ENCODE results near the gene MAGEF1. TPM values are rescaled to one million over a fixed set of nuclear protein-coding genes. Genes with fewer than 3 reads are reported as not detected.

Gene MAGEF1
- total RNA-seq, 6 experiments from 2014 or later: 22.8 to 31.4 (median 23.4) TPM

- H3K4me3 Mint-ChIP-seq: no peak overlapping the region; the same call in 1 of the 2 replicates
- H3K9me3 Mint-ChIP-seq: no peaks in the 10 kb centered on the region
- peaks cover 6% of the 10 kb centered on the region for H3K27me3 Mint-ChIP-seq (ENCODE audit: insufficient read depth)
- DNase-seq: no peak
- H3K27ac Mint-ChIP-seq: no peak overlapping the region
- no peak for TF ChIP-seq CTCF (IDR thresholded peaks at IDR 0.05)
- H3K36me3 Mint-ChIP-seq (ENCODE audit: low read depth): no peaks in the 10 kb centered on the region
- H3K4me1 Mint-ChIP-seq (ENCODE audit: low read depth): peaks cover 38% of the 10 kb centered on the region
Measured at GRCh38 chr3:184663356-184663755, 48.5 kb downstream of the MAGEF1 start.

- no peak overlapping the region for H3K27ac Mint-ChIP-seq
- no peaks in the 10 kb centered on the region for H3K36me3 Mint-ChIP-seq (ENCODE audit: low read depth)
- peak; percentile 58 for DNase-seq
- peaks cover 44% of the 10 kb centered on the region for H3K4me1 Mint-ChIP-seq (ENCODE audit: low read depth)
- TF ChIP-seq CTCF (IDR thresholded peaks at IDR 0.05): no peak
- H3K27me3 Mint-ChIP-seq (ENCODE audit: insufficient read depth): peaks cover 10% of the 10 kb centered on the region
- no peaks in the 10 kb centered on the region for H3K9me3 Mint-ChIP-seq
- H3K4me3 Mint-ChIP-seq: no peak overlapping the region
Measured at GRCh38 chr3:184662187-184662586, 49.7 kb downstream of the MAGEF1 start.

- Mint-ChIP-seq H3K9me3 (no peaks in the 10 kb centered on the region), H3K27ac (no peak overlapping the region), H3K36me3 (ENCODE audit: low read depth) (no peaks in the 10 kb centered on the region), H3K4me1 (ENCODE audit: low read depth) (peaks cover 47% of the 10 kb centered on the region), H3K27me3 (ENCODE audit: insufficient read depth) (peaks cover 8% of the 10 kb centered on the region), H3K4me3 (no peak overlapping the region)
- no peak for TF ChIP-seq CTCF (IDR thresholded peaks at IDR 0.05)
- no peak for DNase-seq
Measured at GRCh38 chr3:184660931-184661330, 50.9 kb downstream of the MAGEF1 start.

Other genes starting within 250 kb of the MAGEF1 start
- 1 to 10 TPM; 3.0 to 6.6 (median 3.6) TPM for gene EPHB3, start 150.3 kb downstream of the MAGEF1 start, total RNA-seq (2021; fragmentation: NEBNext Ultra II Directional; extraction: Animal tissue kit (Norgen Biotek cat#: 25700))
- gene VPS8, start 100.1 kb upstream of the MAGEF1 start, total RNA-seq (2021; fragmentation: NEBNext Ultra II Directional; extraction: Animal tissue kit (Norgen Biotek cat#: 25700)): 10 to 100 TPM; 26.8 to 34.8 (median 33.0) TPM